ENCODE measurements around the gene LMO7. TPM values are rescaled to one million over a fixed set of nuclear protein-coding genes. Genes with fewer than 3 reads are reported as not detected.

LMO7 gene
- total RNA-seq, 1 experiment from 2014 or later: 105 TPM

GRCh38 chr13:75806117-75806516 is 170.0 kb downstream of the LMO7 start:
- TF ChIP-seq CTCF (IDR thresholded peaks at IDR 0.05; ENCODE audit: unreplicated experiment): no peak
- CTCF ChIA-PET: no interaction called here
- Mint-ChIP-seq H3K9me3 (ENCODE audit: low read depth, unreplicated experiment) (no peaks in the 10 kb centered on the region), H3K27me3 (ENCODE audit: unreplicated experiment) (no peaks in the 10 kb centered on the region), H3K4me1 (ENCODE audit: low read depth, unreplicated experiment) (no peaks in the 10 kb centered on the region), H3K4me3 (ENCODE audit: low read depth, unreplicated experiment) (no peak overlapping the region), H3K36me3 (ENCODE audit: insufficient read depth, unreplicated experiment) (peaks cover 24% of the 10 kb centered on the region), H3K27ac (ENCODE audit: unreplicated experiment) (no peak overlapping the region)
- BruUV-seq (replicated peaks): no TSS peak
- intact Hi-C loops (cut with micrococcal nuclease; ENCODE audit: unreplicated experiment): no loop called here
- DNase-seq: no peak

- H3K27ac Mint-ChIP-seq (ENCODE audit: unreplicated experiment): no peak overlapping the region
- BruUV-seq (replicated peaks): no TSS peak
- CTCF ChIA-PET: no interaction called here
- TF ChIP-seq CTCF (IDR thresholded peaks at IDR 0.05; ENCODE audit: unreplicated experiment): no peak
- H3K36me3 Mint-ChIP-seq (ENCODE audit: insufficient read depth, unreplicated experiment): peaks cover 9% of the 10 kb centered on the region
- no peaks in the 10 kb centered on the region for H3K27me3 Mint-ChIP-seq (ENCODE audit: unreplicated experiment)
- H3K9me3 Mint-ChIP-seq (ENCODE audit: low read depth, unreplicated experiment): no peaks in the 10 kb centered on the region
- intact Hi-C loops (cut with micrococcal nuclease; ENCODE audit: unreplicated experiment): no loop called here
- no peak for DNase-seq
- H3K4me3 Mint-ChIP-seq (ENCODE audit: low read depth, unreplicated experiment): no peak overlapping the region
- H3K4me1 Mint-ChIP-seq (ENCODE audit: low read depth, unreplicated experiment): no peaks in the 10 kb centered on the region
Measured at GRCh38 chr13:75811361-75811760, 175.2 kb downstream of the LMO7 start.

GRCh38 chr13:75811841-75812240 is 175.7 kb downstream of the LMO7 start:
- H3K9me3 Mint-ChIP-seq (ENCODE audit: low read depth, unreplicated experiment): no peaks in the 10 kb centered on the region
- CTCF ChIA-PET: no interaction called here

GRCh38 chr13:75812751-75813181 is 176.6 kb downstream of the LMO7 start:
- TF ChIP-seq CTCF (IDR thresholded peaks at IDR 0.05; ENCODE audit: unreplicated experiment): no peak
- intact Hi-C loops (cut with micrococcal nuclease; ENCODE audit: unreplicated experiment): no loop called here
- Mint-ChIP-seq H3K27ac (ENCODE audit: unreplicated experiment) (no peak overlapping the region), H3K27me3 (ENCODE audit: unreplicated experiment) (no peaks in the 10 kb centered on the region), H3K9me3 (ENCODE audit: low read depth, unreplicated experiment) (no peaks in the 10 kb centered on the region), H3K4me3 (ENCODE audit: low read depth, unreplicated experiment) (no peak overlapping the region), H3K4me1 (ENCODE audit: low read depth, unreplicated experiment) (no peaks in the 10 kb centered on the region), H3K36me3 (ENCODE audit: insufficient read depth, unreplicated experiment) (no peaks in the 10 kb centered on the region)
- BruUV-seq (replicated peaks): no TSS peak
- DNase-seq: no peak
- CTCF ChIA-PET: no interaction called here

More at GRCh38 chr13:75811841-75812240, 175.7 kb downstream of the LMO7 start:
- intact Hi-C loops (cut with micrococcal nuclease; ENCODE audit: unreplicated experiment): no loop called here
- no peaks in the 10 kb centered on the region for H3K27me3 Mint-ChIP-seq (ENCODE audit: unreplicated experiment)
- no peak overlapping the region for H3K4me3 Mint-ChIP-seq (ENCODE audit: low read depth, unreplicated experiment)
- no peaks in the 10 kb centered on the region for H3K4me1 Mint-ChIP-seq (ENCODE audit: low read depth, unreplicated experiment)
- BruUV-seq (replicated peaks): no TSS peak
- no peak overlapping the region for H3K27ac Mint-ChIP-seq (ENCODE audit: unreplicated experiment)
- DNase-seq: no peak
- H3K36me3 Mint-ChIP-seq (ENCODE audit: insufficient read depth, unreplicated experiment): peaks cover 7% of the 10 kb centered on the region
- no peak for TF ChIP-seq CTCF (IDR thresholded peaks at IDR 0.05; ENCODE audit: unreplicated experiment)
